ENCODE measurements around the gene GBA2.

GBA2 gene

DNA sequence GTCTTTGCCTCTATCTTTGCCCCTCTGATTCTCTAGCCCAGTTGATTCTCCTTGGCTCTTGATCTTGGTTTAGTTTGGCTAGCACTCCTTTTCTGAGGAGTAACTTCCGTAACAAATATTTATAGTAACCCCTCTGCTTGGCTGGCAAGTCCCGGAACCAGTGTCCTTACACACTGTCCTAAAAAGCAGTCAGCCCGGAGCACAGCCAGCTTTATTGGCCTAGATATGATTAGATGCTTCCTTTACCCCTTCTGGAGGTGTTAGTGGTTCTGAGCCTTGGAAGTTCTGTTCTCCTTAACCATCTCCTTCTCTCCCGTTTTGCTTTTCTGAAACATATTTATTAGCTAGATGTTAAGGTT lies 22.0 kb upstream of the GBA2 start:
- DNase-seq (ENCODE audit: low read depth in 1 of 2, low spot score in 1 of 2) = no peak
- TF ChIP-seq, protein P1, sequence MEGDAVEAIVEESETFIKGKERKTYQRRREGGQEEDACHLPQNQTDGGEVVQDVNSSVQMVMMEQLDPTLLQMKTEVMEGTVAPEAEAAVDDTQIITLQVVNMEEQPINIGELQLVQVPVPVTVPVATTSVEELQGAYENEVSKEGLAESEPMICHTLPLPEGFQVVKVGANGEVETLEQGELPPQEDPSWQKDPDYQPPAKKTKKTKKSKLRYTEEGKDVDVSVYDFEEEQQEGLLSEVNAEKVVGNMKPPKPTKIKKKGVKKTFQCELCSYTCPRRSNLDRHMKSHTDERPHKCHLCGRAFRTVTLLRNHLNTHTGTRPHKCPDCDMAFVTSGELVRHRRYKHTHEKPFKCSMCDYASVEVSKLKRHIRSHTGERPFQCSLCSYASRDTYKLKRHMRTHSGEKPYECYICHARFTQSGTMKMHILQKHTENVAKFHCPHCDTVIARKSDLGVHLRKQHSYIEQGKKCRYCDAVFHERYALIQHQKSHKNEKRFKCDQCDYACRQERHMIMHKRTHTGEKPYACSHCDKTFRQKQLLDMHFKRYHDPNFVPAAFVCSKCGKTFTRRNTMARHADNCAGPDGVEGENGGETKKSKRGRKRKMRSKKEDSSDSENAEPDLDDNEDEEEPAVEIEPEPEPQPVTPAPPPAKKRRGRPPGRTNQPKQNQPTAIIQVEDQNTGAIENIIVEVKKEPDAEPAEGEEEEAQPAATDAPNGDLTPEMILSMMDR (IDR thresholded peaks at IDR 0.05; ENCODE audit: insufficient read depth, low read length) = no peak
- TF ChIP-seq GABPA (IDR thresholded peaks at IDR 0.05; ENCODE audit: low read depth) = no peak
- no peak for TF ChIP-seq POLR2AphosphoS5 (IDR thresholded peaks at IDR 0.05; ENCODE audit: low read depth)
- no peak for TF ChIP-seq SPI1 (IDR thresholded peaks at IDR 0.05; ENCODE audit: borderline replicate concordance, low read depth)
- TF ChIP-seq, protein P2, sequence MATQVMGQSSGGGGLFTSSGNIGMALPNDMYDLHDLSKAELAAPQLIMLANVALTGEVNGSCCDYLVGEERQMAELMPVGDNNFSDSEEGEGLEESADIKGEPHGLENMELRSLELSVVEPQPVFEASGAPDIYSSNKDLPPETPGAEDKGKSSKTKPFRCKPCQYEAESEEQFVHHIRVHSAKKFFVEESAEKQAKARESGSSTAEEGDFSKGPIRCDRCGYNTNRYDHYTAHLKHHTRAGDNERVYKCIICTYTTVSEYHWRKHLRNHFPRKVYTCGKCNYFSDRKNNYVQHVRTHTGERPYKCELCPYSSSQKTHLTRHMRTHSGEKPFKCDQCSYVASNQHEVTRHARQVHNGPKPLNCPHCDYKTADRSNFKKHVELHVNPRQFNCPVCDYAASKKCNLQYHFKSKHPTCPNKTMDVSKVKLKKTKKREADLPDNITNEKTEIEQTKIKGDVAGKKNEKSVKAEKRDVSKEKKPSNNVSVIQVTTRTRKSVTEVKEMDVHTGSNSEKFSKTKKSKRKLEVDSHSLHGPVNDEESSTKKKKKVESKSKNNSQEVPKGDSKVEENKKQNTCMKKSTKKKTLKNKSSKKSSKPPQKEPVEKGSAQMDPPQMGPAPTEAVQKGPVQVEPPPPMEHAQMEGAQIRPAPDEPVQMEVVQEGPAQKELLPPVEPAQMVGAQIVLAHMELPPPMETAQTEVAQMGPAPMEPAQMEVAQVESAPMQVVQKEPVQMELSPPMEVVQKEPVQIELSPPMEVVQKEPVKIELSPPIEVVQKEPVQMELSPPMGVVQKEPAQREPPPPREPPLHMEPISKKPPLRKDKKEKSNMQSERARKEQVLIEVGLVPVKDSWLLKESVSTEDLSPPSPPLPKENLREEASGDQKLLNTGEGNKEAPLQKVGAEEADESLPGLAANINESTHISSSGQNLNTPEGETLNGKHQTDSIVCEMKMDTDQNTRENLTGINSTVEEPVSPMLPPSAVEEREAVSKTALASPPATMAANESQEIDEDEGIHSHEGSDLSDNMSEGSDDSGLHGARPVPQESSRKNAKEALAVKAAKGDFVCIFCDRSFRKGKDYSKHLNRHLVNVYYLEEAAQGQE (IDR thresholded peaks at IDR 0.05; ENCODE audit: insufficient replicate concordance, low read depth) = no peak
- Histone ChIP-seq H3K4me3 (replicated peaks; ENCODE audit: insufficient read depth, low read length) (no peak overlapping the region), H3K27me3 (ENCODE audit: insufficient read depth, poor library complexity, severe bottlenecking) (no peaks in the 10 kb centered on the region), H3K27ac (replicated peaks) (no peak overlapping the region)

DNA sequence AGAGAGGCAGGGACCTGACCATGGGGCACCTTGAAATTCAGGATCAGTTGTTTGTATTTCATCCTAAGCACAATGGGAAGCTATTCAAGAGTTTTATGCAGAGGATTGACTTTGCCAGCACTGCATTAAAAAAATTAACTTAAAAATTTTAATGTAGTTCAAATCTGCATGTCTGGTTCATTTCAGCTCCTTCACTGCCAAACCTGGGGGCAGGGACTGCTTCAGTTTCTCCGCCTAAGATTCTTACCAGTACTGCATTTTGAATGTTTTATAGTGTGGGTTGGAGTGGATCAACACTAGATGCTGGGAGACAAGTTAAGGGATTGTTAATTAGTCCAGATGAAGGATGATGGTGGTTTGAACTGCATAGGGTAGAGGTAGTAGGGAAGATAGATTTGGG lies 20.7 kb upstream of the GBA2 start:
- TF ChIP-seq, protein P1 (IDR thresholded peaks at IDR 0.05; ENCODE audit: insufficient read depth, low read length) = no peak
- TF ChIP-seq, protein P2 (IDR thresholded peaks at IDR 0.05; ENCODE audit: insufficient replicate concordance, low read depth) = no peak
- no peak for TF ChIP-seq SPI1 (IDR thresholded peaks at IDR 0.05; ENCODE audit: borderline replicate concordance, low read depth)
- no peak for TF ChIP-seq GABPA (IDR thresholded peaks at IDR 0.05; ENCODE audit: low read depth)
- TF ChIP-seq POLR2AphosphoS5 (IDR thresholded peaks at IDR 0.05; ENCODE audit: low read depth) = no peak
- no peak overlapping the region for H3K27ac ChIP-seq (replicated peaks)
- no peak overlapping the region for H3K4me3 ChIP-seq (replicated peaks; ENCODE audit: insufficient read depth, low read length)
- H3K27me3 ChIP-seq (ENCODE audit: insufficient read depth, poor library complexity, severe bottlenecking) = no peaks in the 10 kb centered on the region
- DNase-seq (ENCODE audit: low read depth in 1 of 2, low spot score in 1 of 2) = no peak

DNA sequence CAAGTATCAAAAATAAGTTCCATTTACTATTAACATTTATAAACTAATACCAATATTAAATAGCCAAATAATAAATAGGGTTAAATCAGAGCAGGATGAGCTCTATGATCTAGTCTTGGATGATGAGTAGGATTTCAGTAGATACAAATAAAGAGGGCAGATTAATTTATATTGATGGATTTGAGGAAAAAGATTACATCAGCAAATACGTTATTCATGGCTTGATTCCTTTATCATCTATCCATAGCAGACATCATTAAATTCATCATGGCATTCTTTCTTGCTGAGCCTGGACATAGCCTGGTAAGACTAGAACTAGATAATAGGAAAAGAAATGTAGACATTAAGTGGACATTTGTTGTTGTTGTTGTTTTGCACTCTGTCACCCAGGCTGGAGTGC lies 18.4 kb upstream of the GBA2 start:
- Histone ChIP-seq H3K27ac (replicated peaks) (no peak overlapping the region), H3K27me3 (ENCODE audit: insufficient read depth, poor library complexity, severe bottlenecking) (no peaks in the 10 kb centered on the region), H3K4me3 (replicated peaks; ENCODE audit: insufficient read depth, low read length) (no peak overlapping the region)
- DNase-seq (ENCODE audit: low read depth in 1 of 2, low spot score in 1 of 2) = no peak
- TF ChIP-seq, protein P1 (IDR thresholded peaks at IDR 0.05; ENCODE audit: insufficient read depth, low read length) = no peak
- TF ChIP-seq SPI1 (IDR thresholded peaks at IDR 0.05; ENCODE audit: borderline replicate concordance, low read depth) = no peak
- no peak for TF ChIP-seq GABPA (IDR thresholded peaks at IDR 0.05; ENCODE audit: low read depth)
- no peak for TF ChIP-seq POLR2AphosphoS5 (IDR thresholded peaks at IDR 0.05; ENCODE audit: low read depth)
- TF ChIP-seq, protein P2 (IDR thresholded peaks at IDR 0.05; ENCODE audit: insufficient replicate concordance, low read depth) = no peak
